B cell (primary cell): ENCODE results near the gene KRCC1.

Source experiments
- EZH2 ChIP-seq: IDR thresholded peaks from 2 replicates; pipeline ENCODE4 v1.6.1; 2012; ENCODE audit warnings: borderline replicate concordance, low read depth, mild to moderate bottlenecking, moderate library complexity, low read length; ENCODE audit not compliant: insufficient read depth, poor library complexity, severe bottlenecking
- TF ChIP-seq, protein P1 (sequence below): fragments of 200-600 bp; IDR thresholded peaks from one replicate; pipeline ENCODE4 v1.8.0; 2022; ENCODE audit warnings: antibody characterized with exemption, mild to moderate bottlenecking

DNA sequence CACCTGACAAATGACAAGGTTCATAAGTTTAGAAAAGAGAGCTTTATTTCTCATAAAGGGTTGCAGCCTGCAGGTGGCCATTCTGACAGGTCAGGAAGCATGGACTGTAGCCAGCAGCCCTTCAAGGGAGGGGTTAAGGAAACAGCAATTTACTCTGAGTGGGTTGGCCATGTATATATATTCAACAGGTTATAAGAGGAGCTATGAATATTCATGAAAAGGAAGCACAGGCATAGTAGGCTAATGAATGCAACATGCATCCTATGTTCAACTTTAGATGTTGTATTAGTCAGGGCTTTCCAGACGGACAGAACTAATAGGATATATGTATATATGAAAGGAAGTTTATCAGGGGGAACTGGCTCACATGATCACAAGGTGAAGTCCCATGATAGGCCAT is 59.8 kb downstream of the KRCC1 start:
- TF ChIP-seq EZH2: no peak
- TF ChIP-seq, protein P1, sequence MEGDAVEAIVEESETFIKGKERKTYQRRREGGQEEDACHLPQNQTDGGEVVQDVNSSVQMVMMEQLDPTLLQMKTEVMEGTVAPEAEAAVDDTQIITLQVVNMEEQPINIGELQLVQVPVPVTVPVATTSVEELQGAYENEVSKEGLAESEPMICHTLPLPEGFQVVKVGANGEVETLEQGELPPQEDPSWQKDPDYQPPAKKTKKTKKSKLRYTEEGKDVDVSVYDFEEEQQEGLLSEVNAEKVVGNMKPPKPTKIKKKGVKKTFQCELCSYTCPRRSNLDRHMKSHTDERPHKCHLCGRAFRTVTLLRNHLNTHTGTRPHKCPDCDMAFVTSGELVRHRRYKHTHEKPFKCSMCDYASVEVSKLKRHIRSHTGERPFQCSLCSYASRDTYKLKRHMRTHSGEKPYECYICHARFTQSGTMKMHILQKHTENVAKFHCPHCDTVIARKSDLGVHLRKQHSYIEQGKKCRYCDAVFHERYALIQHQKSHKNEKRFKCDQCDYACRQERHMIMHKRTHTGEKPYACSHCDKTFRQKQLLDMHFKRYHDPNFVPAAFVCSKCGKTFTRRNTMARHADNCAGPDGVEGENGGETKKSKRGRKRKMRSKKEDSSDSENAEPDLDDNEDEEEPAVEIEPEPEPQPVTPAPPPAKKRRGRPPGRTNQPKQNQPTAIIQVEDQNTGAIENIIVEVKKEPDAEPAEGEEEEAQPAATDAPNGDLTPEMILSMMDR: no peak
